SK-N-SH treated with all-trans-retinoic acid at 6 μM for 48 hours (cell line): ENCODE measurements around the gene PRF1.

Experiments used
- ARNTL ChIP-seq: fragments of 450-650 bp; formaldehyde crosslinking; IDR thresholded peaks from 2 replicates; pipeline ENCODE4 v1.5.0; 2020; ENCODE audit warnings: low read depth, mild to moderate bottlenecking, moderate library complexity, borderline replicate concordance
- CSDC2 ChIP-seq: fragments of 250-450 bp; sonication (Bioruptor Pico); IDR thresholded peaks from 2 replicates; pipeline ENCODE4 v1.5.0; 2020; ENCODE audit warnings: mild to moderate bottlenecking, moderate library complexity
- ESRRG ChIP-seq: fragments of 250-450 bp; sonication (Bioruptor Pico); IDR thresholded peaks from 2 replicates; pipeline ENCODE4 v1.6.1; 2021; ENCODE audit warnings: mild to moderate bottlenecking
- RARB ChIP-seq: fragments of 250-450 bp; sonication (Bioruptor Pico); IDR thresholded peaks from 2 replicates; pipeline ENCODE4 v1.8.0; 2021; ENCODE audit warnings: mild to moderate bottlenecking, moderate library complexity
- TCF4 ChIP-seq: fragments of 250-450 bp; sonication (Bioruptor Pico); IDR thresholded peaks from 2 replicates; pipeline ENCODE4 v1.8.0; 2021; ENCODE audit warnings: mild to moderate bottlenecking, moderate library complexity, borderline replicate concordance
- TOX ChIP-seq: fragments of 250-450 bp; sonication (Bioruptor Pico); IDR thresholded peaks from 2 replicates; pipeline ENCODE4 v1.8.0; 2021; ENCODE audit warnings: mild to moderate bottlenecking, moderate library complexity, borderline replicate concordance
- ZFP30 ChIP-seq: fragments of 450-650 bp; formaldehyde crosslinking; IDR thresholded peaks from 2 replicates; pipeline ENCODE4 v1.5.0; 2022; ENCODE audit warnings: mild to moderate bottlenecking, moderate library complexity
- TF ChIP-seq, protein P1 (sequence below): fragments of 250-450 bp; sonication (Bioruptor Pico); IDR thresholded peaks from 2 replicates; pipeline ENCODE4 v1.8.0; 2020; ENCODE audit warnings: mild to moderate bottlenecking, moderate library complexity, borderline replicate concordance

DNA sequence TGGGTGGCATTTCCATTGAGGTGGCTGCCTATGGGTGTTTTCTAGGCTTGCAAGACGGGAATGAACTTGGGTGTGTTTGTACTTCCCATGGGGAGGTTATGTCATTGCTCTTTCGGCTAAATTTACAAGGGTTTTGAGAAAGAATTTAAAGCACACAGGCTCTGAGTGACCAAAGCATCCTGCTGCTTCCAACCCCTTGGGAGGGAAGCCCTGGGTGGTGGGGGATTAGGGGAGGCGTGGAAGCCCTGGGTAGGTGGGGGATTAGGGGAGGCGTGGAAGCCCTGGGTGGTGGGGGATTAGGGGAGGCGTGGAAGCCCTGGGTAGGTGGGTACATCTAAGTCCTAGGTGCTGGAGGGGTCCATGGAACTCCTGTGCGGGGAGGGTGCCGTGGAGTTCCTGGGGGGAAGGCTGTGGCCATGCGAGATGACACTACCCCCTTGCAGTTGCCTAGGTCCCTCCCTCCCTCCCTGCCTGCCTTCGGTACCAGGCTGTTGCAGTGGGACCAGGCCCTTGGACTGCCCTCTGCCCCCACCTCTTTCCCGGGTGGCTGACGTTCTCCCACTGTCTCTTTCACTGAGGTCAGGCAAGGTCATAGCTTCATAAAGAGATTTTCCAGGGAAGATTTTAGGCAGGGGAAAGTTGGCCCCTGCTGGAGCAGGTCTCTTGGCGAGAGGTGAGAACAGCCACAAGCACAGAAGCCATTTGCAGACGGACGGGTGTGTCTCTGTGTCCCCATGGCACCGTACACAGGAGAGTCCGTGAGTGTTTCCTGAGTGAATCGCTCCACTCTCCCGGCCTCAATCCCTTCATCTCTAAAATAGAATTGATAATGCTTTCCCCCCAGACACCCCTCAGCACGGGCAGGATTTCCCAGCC, 19.5 kb downstream of the PRF1 start:
- TF ChIP-seq, protein P1, sequence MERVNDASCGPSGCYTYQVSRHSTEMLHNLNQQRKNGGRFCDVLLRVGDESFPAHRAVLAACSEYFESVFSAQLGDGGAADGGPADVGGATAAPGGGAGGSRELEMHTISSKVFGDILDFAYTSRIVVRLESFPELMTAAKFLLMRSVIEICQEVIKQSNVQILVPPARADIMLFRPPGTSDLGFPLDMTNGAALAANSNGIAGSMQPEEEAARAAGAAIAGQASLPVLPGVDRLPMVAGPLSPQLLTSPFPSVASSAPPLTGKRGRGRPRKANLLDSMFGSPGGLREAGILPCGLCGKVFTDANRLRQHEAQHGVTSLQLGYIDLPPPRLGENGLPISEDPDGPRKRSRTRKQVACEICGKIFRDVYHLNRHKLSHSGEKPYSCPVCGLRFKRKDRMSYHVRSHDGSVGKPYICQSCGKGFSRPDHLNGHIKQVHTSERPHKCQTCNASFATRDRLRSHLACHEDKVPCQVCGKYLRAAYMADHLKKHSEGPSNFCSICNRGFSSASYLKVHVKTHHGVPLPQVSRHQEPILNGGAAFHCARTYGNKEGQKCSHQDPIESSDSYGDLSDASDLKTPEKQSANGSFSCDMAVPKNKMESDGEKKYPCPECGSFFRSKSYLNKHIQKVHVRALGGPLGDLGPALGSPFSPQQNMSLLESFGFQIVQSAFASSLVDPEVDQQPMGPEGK (CRISPR knock-in tag), result no peak
- no peak for TF ChIP-seq ZFP30
- TF ChIP-seq ARNTL (CRISPR knock-in tag), result no peak
- no peak for TF ChIP-seq TCF4 (CRISPR knock-in tag)
- no peak for TF ChIP-seq RARB (CRISPR knock-in tag)
- no peak for TF ChIP-seq ESRRG (CRISPR knock-in tag)
- no peak for TF ChIP-seq TOX
- no peak for TF ChIP-seq CSDC2
